GM18951 (cell line): ENCODE data around the gene CTNNAL1.
"Not testable (repeated sequence)": the region's sequence is repeated elsewhere in the genome, so short reads cannot be mapped to it uniquely, and the experiment has no call there.

Experiments
- POLR2A ChIP-seq: IDR thresholded peaks from 4 replicates; pipeline ENCODE4 v1.6.1; 2011; ENCODE audit warnings: mild to moderate bottlenecking; ENCODE audit not compliant: insufficient read length, insufficient read depth; ENCODE audit errors: extremely low read depth
- in situ Hi-C: fragments of 300-500 bp; cut with MboI; formaldehyde crosslinking; loops from one replicate; pipeline ENCODE4 v1.12.0; 2022; ENCODE audit warnings: low sequenced_read_pairs, mixed read lengths, inconsistent platforms; ENCODE audit not compliant: unreplicated experiment

CTNNAL1 gene

GRCh38 chr9:108956022-108956630 is 57.2 kb downstream of the CTNNAL1 start:
- TF ChIP-seq POLR2A: no peak
- in situ Hi-C loops: no loop called here

- TF ChIP-seq POLR2A: no peak
- in situ Hi-C loops: no loop called here
Observed at GRCh38 chr9:108953983-108954574, 59.2 kb downstream of the CTNNAL1 start.

- in situ Hi-C loops: no loop called here
- TF ChIP-seq POLR2A: no peak
Observed at GRCh38 chr9:108951578-108951977, 61.7 kb downstream of the CTNNAL1 start.

- TF ChIP-seq POLR2A: no peak
- in situ Hi-C loops: no loop called here
Observed at GRCh38 chr9:108950168-108950567, 63.1 kb downstream of the CTNNAL1 start.

- in situ Hi-C loops: no loop called here
- no peak for TF ChIP-seq POLR2A
Observed at GRCh38 chr9:108939975-108940374, 73.3 kb downstream of the CTNNAL1 start.

- in situ Hi-C loops: no loop called here
- TF ChIP-seq POLR2A: no peak
Observed at GRCh38 chr9:108937561-108938305, 75.6 kb downstream of the CTNNAL1 start.

- TF ChIP-seq POLR2A: no peak
- in situ Hi-C loops: no loop called here
Observed at GRCh38 chr9:108934323-108934893, 78.9 kb downstream of the CTNNAL1 start, which contains the start of gene ABITRAM. Gene ABITRAM (plus strand): TSS chr9:108934400. CDS start chr9:108934487, 87 bp downstream.

GRCh38 chr9:108933718-108934322 is 79.5 kb downstream of the CTNNAL1 start, which contains the start of gene ELP1:
Gene ELP1 (minus strand): TSS chr9:108934124. CDS start chr9:108931146, 2,978 bp downstream.
- TF ChIP-seq POLR2A: peak; percentile 73
- in situ Hi-C loops: no loop called here

- in situ Hi-C loops: no loop called here
- no peak for TF ChIP-seq POLR2A
Observed at GRCh38 chr9:108933231-108933717, 80.0 kb downstream of the CTNNAL1 start.

- no peak for TF ChIP-seq POLR2A
- in situ Hi-C loops: no loop called here
Observed at GRCh38 chr9:108928386-108928785, 84.9 kb downstream of the CTNNAL1 start.

GRCh38 chr9:108924466-108924865 is 88.8 kb downstream of the CTNNAL1 start:
- no peak for TF ChIP-seq POLR2A

GRCh38 chr9:108921200-108921599 is 92.1 kb downstream of the CTNNAL1 start:
- no peak for TF ChIP-seq POLR2A
- in situ Hi-C loops: no loop called here

More at GRCh38 chr9:108924466-108924865, 88.8 kb downstream of the CTNNAL1 start:
- in situ Hi-C loops: no loop called here

- in situ Hi-C loops: not testable (repeated sequence)
Observed at GRCh38 chr9:108920401-108920800, 92.9 kb downstream of the CTNNAL1 start.
